ENCODE results near the gene RNF150. TPM values are rescaled to one million over a fixed set of nuclear protein-coding genes. Genes with fewer than 3 reads are reported as not detected.

RNF150 gene
- total RNA-seq, 1 donor from 2014 or later: 9.1 TPM

- H3K27ac ChIP-seq: no peak overlapping the region
- DNase-seq (ENCODE audit: extremely low spot score in 2 of 2): no peak
These were observed 162.0 kb downstream of the RNF150 start for GRCh38 chr4:140971077-140971792.

GRCh38 chr4:140969296-140969695 lies 164.0 kb downstream of the RNF150 start:
- H3K4me3 ChIP-seq: no peak overlapping the region
- no peak overlapping the region for H3K27ac ChIP-seq
- intact Hi-C loops (cut with DNase I): no loop called here
- no peaks in the 10 kb centered on the region for H3K9me3 ChIP-seq
- no peaks in the 10 kb centered on the region for H3K36me3 ChIP-seq
- no peaks in the 10 kb centered on the region for H3K27me3 ChIP-seq
- H3K4me1 ChIP-seq: no peaks in the 10 kb centered on the region
- no peak for DNase-seq (ENCODE audit: extremely low spot score in 2 of 2)
- TF ChIP-seq POLR2AphosphoS5 (IDR thresholded peaks at IDR 0.05; ENCODE audit: insufficient read depth in 1 of 2, low read depth in 1 of 2): no peak

More at GRCh38 chr4:140971077-140971792, 162.0 kb downstream of the RNF150 start:
- Histone ChIP-seq H3K4me3 (no peak overlapping the region), H3K9me3 (no peaks in the 10 kb centered on the region), H3K27me3 (no peaks in the 10 kb centered on the region), H3K4me1 (no peaks in the 10 kb centered on the region), H3K36me3 (no peaks in the 10 kb centered on the region)
- TF ChIP-seq POLR2A (IDR thresholded peaks at IDR 0.05): no peak
- no peak for TF ChIP-seq CTCF (IDR thresholded peaks at IDR 0.05)
- no peak for TF ChIP-seq POLR2AphosphoS5 (IDR thresholded peaks at IDR 0.05; ENCODE audit: insufficient read depth in 1 of 2, low read depth in 1 of 2)
- intact Hi-C loops (cut with DNase I): no loop called here

- DNase-seq (ENCODE audit: extremely low spot score in 2 of 2): no peak
- no peak overlapping the region for H3K27ac ChIP-seq
- H3K27me3 ChIP-seq: no peaks in the 10 kb centered on the region
- H3K9me3 ChIP-seq: no peaks in the 10 kb centered on the region
- TF ChIP-seq POLR2A (IDR thresholded peaks at IDR 0.05): no peak
- TF ChIP-seq CTCF (IDR thresholded peaks at IDR 0.05): no peak
- TF ChIP-seq POLR2AphosphoS5 (IDR thresholded peaks at IDR 0.05; ENCODE audit: insufficient read depth in 1 of 2, low read depth in 1 of 2): no peak
- no peaks in the 10 kb centered on the region for H3K4me1 ChIP-seq
- intact Hi-C loops (cut with DNase I): no loop called here
- H3K4me3 ChIP-seq: no peak overlapping the region
- no peaks in the 10 kb centered on the region for H3K36me3 ChIP-seq
These were observed 164.9 kb downstream of the RNF150 start for GRCh38 chr4:140968371-140968770.

GRCh38 chr4:140963883-140964282 lies 169.4 kb downstream of the RNF150 start:
- Histone ChIP-seq H3K36me3 (no peaks in the 10 kb centered on the region), H3K27me3 (no peaks in the 10 kb centered on the region), H3K27ac (no peak overlapping the region), H3K4me1 (no peaks in the 10 kb centered on the region), H3K9me3 (no peaks in the 10 kb centered on the region), H3K4me3 (no peak overlapping the region)
- no peak for TF ChIP-seq POLR2A (IDR thresholded peaks at IDR 0.05)
- no peak for TF ChIP-seq POLR2AphosphoS5 (IDR thresholded peaks at IDR 0.05; ENCODE audit: insufficient read depth in 1 of 2, low read depth in 1 of 2)
- no peak for TF ChIP-seq CTCF (IDR thresholded peaks at IDR 0.05)
- intact Hi-C loops (cut with DNase I): no loop called here
- no peak for DNase-seq (ENCODE audit: extremely low spot score in 2 of 2)

- no peaks in the 10 kb centered on the region for H3K36me3 ChIP-seq
- peak overlapping the region; percentile 53 for H3K27ac ChIP-seq
- no peak overlapping the region for H3K4me3 ChIP-seq
- no peaks in the 10 kb centered on the region for H3K27me3 ChIP-seq
- no peak for TF ChIP-seq CTCF (IDR thresholded peaks at IDR 0.05)
- no peak for TF ChIP-seq POLR2A (IDR thresholded peaks at IDR 0.05)
- no peak for TF ChIP-seq POLR2AphosphoS5 (IDR thresholded peaks at IDR 0.05; ENCODE audit: insufficient read depth in 1 of 2, low read depth in 1 of 2)
- intact Hi-C loops (cut with DNase I): no loop called here
- H3K4me1 ChIP-seq: peaks cover 13% of the 10 kb centered on the region
- no peaks in the 10 kb centered on the region for H3K9me3 ChIP-seq
- DNase-seq (ENCODE audit: extremely low spot score in 2 of 2): no peak
These were observed 177.6 kb downstream of the RNF150 start for GRCh38 chr4:140955641-140956040.

Data from vagina (tissue), 2 donors.